Measurements from ENCODE around the gene DCBLD1. TPM values are rescaled to one million over a fixed set of nuclear protein-coding genes. Genes with fewer than 3 reads are reported as not detected.

Gene DCBLD1
- total RNA-seq, 2 experiments from 2014 or later: 5.6 to 6.2 TPM

DNA sequence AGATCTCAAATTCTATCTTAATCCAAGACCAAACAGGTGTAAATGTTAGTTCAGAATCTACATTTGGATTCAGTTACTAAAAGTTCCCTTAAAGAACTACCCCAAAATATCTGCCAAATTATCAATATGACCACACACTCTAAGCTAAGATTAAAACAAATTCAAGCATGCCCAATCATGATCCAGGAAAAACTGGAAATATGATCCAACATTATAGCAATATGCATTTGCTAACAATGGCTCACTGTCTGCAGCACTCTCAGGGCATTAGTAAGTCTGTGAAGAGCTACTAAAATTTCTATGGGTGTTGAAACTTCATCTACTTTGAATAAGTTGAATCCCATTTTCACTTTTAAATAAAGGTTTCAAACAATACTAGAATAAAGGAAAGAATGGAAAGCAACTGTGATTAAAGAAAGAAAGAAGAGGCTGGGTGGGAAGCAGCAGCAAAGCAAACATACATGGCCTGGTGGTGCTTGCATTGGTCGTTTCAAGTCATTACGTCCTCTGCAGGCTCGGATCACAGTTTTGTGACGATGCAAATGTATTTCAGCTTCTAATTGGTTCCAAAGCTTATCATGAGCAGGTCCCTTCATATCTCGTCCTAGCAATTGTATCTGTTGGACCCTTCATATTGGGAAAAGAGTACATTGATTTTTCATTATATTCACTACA, 90.7 kb downstream of the DCBLD1 start:
- Mint-ChIP-seq H3K27ac (no peak overlapping the region), H3K9me3 (no peaks in the 10 kb centered on the region), H3K27me3 (no peaks in the 10 kb centered on the region), H3K4me1 (peaks cover 4% of the 10 kb centered on the region), H3K4me3 (no peak overlapping the region), H3K36me3 (peaks cover 22% of the 10 kb centered on the region)
- DNase-seq (no peak), ATAC-seq (ENCODE audit: low read depth) (no peak)
- POLR2A ChIA-PET: interaction anchor here (0.5 kb wide), 1 partner anchor 11 kb away, joined by 4 read pairs; no protein-coding TSS in a partner anchor

DNA sequence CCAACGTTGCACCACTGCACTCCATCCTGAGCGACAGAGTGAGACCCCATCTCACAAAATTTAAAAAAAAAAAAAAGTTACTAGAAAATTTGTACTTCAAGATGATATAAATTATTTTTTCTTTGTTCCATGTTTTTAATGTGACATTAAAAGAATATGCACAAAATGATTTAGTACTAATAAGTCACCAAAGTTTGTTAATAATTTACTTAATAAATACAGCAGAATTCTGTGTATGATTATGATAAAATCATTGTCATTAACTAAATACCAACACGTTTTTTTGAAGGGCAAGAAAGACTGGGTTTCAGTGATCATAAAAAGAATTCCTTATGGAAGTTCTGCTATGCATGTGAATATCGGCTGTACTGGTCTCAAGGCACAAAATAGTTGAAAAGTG, 91.7 kb downstream of the DCBLD1 start:
- Mint-ChIP-seq H3K36me3 (peaks cover 25% of the 10 kb centered on the region), H3K9me3 (no peaks in the 10 kb centered on the region), H3K27me3 (no peaks in the 10 kb centered on the region), H3K27ac (no peak overlapping the region), H3K4me1 (peaks cover 4% of the 10 kb centered on the region), H3K4me3 (no peak overlapping the region)
- ATAC-seq (ENCODE audit: low read depth): no peak
- DNase-seq: no peak
- POLR2A ChIA-PET: no interaction called here

DNA sequence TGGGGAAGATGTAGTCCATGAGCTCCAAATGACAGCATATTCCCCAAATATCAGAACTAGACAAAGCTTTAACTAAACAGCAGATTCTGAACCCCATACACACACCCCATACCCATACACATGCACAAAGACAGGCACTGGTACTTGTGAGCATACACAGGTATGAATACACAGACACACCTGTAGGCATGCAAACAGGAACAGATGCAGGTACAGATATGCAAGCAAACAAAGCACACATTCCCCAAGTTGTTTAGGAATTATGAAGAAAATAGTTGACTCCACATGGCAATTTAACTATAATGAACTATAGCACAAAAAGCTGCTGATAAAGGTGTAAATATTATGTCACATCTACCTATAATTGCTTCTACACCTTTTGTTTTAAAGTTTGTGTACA, 103.2 kb downstream of the DCBLD1 start:
- no peak overlapping the region for H3K27ac Mint-ChIP-seq
- ATAC-seq (ENCODE audit: low read depth) (no peak), DNase-seq (no peak)
- H3K27me3 Mint-ChIP-seq: no peaks in the 10 kb centered on the region
- H3K36me3 Mint-ChIP-seq: peaks cover 42% of the 10 kb centered on the region
- H3K9me3 Mint-ChIP-seq: no peaks in the 10 kb centered on the region
- H3K4me3 Mint-ChIP-seq: no peak overlapping the region
- peaks cover 5% of the 10 kb centered on the region for H3K4me1 Mint-ChIP-seq
- POLR2A ChIA-PET: no interaction called here

DNA sequence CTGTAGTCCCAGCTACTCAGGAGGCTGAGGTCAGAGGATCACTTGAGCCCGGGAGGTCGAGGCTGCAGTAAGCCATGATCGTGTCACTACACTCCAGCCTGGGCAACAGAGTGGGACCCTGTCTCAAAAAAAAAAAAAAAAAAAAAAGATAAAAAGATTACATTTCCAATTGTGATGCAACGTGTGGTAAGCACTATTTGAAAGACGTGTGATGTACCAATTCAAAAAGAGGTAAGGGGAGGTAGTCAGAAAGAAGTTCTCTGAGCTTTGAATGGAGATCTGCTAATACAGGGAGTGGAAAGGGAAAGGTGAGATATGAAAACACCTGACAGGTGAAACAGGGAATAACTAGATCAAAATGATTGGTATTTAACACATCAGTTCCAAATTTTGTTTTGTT, 108.0 kb downstream of the DCBLD1 start:
- no peaks in the 10 kb centered on the region for H3K27me3 Mint-ChIP-seq
- no peak overlapping the region for H3K27ac Mint-ChIP-seq
- H3K4me1 Mint-ChIP-seq: peaks cover 2% of the 10 kb centered on the region
- POLR2A ChIA-PET: interaction anchor here (0.8 kb wide), 1 partner anchor 12 kb away, joined by 3 read pairs; the partner anchor contains the start of gene GOPC
- ATAC-seq (ENCODE audit: low read depth) (no peak), DNase-seq (no peak)
- no peak overlapping the region for H3K4me3 Mint-ChIP-seq
- H3K9me3 Mint-ChIP-seq: no peaks in the 10 kb centered on the region
- H3K36me3 Mint-ChIP-seq: peaks cover 29% of the 10 kb centered on the region

DNA sequence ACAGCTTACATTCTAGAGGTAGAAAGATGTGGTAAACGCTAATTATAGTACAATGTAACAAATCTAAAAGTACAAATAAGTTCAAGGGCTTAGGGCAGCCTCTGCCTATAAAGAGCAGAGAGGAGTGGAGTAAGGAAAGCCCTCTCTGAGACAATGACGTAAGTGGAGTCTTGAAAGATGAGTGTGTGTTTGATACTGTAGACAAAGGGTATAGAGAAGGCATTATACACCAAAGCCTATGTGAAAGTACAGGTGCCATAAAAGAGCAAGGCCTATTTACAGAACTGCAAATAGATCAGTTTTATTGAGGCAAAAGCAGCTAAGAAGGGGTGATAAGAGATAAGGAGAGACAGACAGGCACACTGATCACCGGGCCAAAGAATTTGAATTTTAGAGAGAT, 108.9 kb downstream of the DCBLD1 start:
- peaks cover 2% of the 10 kb centered on the region for H3K4me1 Mint-ChIP-seq
- no peak overlapping the region for H3K27ac Mint-ChIP-seq
- POLR2A ChIA-PET: interaction anchor here (0.8 kb wide), 1 partner anchor 11 kb away, joined by 3 read pairs; the partner anchor contains the start of gene GOPC
- DNase-seq: no peak
- ATAC-seq (ENCODE audit: low read depth): no peak
- no peak overlapping the region for H3K4me3 Mint-ChIP-seq
- no peaks in the 10 kb centered on the region for H3K27me3 Mint-ChIP-seq
- H3K9me3 Mint-ChIP-seq: peaks cover 2% of the 10 kb centered on the region
- peaks cover 37% of the 10 kb centered on the region for H3K36me3 Mint-ChIP-seq

DNA sequence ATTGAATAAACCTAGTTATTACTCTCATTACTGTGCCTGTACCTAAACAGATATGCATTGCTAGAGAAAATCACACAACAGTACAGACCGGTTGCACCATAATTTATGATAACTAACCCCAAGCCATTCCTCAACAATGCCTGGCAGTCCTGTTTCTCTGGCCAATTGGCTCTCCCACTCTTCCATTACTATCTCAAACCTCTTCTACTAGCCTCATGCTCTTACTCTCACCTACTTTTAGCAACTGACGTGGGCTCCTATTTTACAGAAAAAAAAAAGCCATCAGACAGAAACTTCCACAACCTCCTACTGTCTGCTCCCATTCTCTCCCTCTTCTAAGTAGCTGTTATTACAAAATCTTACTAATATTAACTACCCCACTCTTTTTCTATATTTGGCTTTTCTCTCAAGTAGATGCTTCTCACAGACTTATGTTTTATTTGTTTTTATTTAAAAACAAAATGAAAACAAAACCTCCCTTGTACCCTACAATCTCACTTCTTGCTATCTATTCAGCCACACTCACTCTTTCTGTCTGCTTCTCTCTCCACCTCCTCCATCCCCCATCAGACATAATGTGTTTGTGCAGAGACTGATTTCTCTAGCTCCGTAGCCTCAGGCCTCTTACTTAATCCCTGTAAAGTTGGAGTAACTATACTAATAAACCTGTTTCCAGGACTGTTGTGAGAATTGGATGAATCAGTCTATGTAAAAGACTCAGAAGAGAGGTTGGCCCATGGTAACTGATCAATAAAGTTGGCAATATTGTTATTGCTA, 110.7 kb downstream of the DCBLD1 start:
- Mint-ChIP-seq H3K9me3 (peaks cover 7% of the 10 kb centered on the region), H3K27ac (no peak overlapping the region), H3K4me3 (no peak overlapping the region), H3K27me3 (no peaks in the 10 kb centered on the region), H3K36me3 (peaks cover 49% of the 10 kb centered on the region), H3K4me1 (peaks cover 2% of the 10 kb centered on the region)
- no peak for DNase-seq
- POLR2A ChIA-PET: interaction anchor here (1.2 kb wide), 1 partner anchor 9 kb away, joined by 4 read pairs; the partner anchor contains the start of gene GOPC
- no peak for ATAC-seq (ENCODE audit: low read depth)

DNA sequence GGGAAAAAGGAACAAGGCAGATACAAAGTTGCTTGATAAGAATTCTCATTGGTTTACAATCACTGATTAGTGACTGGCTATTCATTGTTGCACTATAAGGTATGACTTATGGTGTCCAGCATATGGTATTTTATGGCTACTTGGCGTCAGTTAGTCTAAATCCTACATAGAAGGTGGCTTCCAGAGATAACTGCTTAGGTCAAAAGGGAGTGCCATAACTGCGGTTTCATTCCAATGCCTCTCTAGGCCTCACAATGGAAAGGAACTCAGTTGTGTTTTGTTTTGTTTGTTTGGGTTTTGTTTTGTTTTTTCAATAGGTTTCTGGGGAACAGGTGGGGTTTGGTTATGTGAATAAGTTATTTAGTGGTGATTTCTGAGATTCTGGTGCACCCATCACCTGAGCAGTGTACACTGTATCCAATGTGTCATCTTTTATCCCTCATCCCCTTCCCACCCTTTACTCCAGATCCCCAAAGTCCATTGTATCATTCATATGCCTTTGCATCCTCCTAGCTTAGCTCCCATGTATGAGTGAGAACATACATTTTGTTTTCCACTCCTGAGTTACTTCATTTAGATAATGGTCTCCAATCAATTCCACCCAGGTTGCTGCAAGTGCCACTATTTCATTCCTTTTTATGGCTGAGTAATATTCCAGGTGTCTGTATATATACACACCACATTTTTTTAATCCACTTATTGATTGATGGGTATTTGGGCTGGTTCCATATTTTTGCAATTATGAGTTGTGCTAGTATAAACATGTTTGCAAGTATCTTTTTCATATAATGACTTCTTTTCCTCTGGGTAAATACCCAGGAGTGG, 112.8 kb downstream of the DCBLD1 start:
- peaks cover 11% of the 10 kb centered on the region for H3K4me1 Mint-ChIP-seq
- peaks cover 48% of the 10 kb centered on the region for H3K36me3 Mint-ChIP-seq
- ATAC-seq (ENCODE audit: low read depth): no peak
- POLR2A ChIA-PET: no interaction called here
- no peak for DNase-seq
- peaks cover 7% of the 10 kb centered on the region for H3K9me3 Mint-ChIP-seq
- no peak overlapping the region for H3K4me3 Mint-ChIP-seq
- H3K27me3 Mint-ChIP-seq: no peaks in the 10 kb centered on the region
- H3K27ac Mint-ChIP-seq: no peak overlapping the region

DNA sequence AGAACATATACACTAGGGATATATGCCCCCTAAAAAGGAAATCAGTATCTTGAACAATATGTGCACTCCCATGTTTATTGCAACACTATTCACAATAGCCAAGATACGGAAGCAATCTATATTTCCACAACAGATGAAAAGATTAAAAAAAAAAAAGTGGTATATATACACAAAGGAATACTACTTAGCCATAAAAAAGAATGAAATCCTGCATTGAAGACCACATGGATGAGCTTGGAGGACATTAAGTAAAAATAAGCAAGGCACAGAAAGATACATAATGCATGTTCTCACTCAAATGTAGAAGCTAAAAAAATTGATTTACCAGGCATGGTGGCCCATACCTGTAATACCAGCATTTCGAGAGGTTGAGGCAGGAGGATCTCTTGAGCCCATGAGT, 115.3 kb downstream of the DCBLD1 start:
- peaks cover 7% of the 10 kb centered on the region for H3K9me3 Mint-ChIP-seq
- no peak overlapping the region for H3K27ac Mint-ChIP-seq
- DNase-seq (no peak), ATAC-seq (ENCODE audit: low read depth) (no peak)
- no peak overlapping the region for H3K4me3 Mint-ChIP-seq
- H3K4me1 Mint-ChIP-seq: peaks cover 20% of the 10 kb centered on the region
- no peaks in the 10 kb centered on the region for H3K27me3 Mint-ChIP-seq
- H3K36me3 Mint-ChIP-seq: peaks cover 42% of the 10 kb centered on the region
- POLR2A ChIA-PET: no interaction called here

Other genes with a start within 250 kb of the DCBLD1 start
- gene VGLL2, start 217.1 kb upstream of the DCBLD1 start, total RNA-seq: not detected
- not detected for gene ROS1, start 56.7 kb upstream of the DCBLD1 start, total RNA-seq
- 10 to 100 TPM; 25.8 to 25.9 TPM for gene GOPC, start 119.8 kb downstream of the DCBLD1 start, total RNA-seq
- 10 to 100 TPM; 24.1 to 25.1 TPM for gene NUS1, start 192.8 kb downstream of the DCBLD1 start, total RNA-seq